ENCODE data around the gene TTC3.

DNA sequence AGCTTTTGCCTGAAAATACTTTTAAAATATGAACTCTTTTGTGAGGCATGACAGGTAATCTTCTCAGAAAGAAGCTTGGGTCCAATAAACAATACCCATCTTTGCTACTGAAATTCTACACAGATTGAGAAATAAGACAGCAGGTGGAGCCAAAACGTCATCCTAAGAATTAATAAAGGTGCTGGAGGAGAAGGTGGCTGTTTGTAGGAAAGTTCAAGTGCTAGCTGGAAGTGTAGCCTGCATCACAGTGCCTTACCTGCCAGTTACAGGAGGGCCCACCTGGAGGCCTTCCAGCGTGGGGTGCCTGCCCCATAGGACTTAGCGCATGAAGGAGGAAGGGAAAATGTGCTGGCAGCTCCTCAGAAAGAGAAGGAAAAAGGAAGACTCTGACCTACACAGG, 93.7 kb downstream of the TTC3 start:
- TF ChIP-seq, protein P1, sequence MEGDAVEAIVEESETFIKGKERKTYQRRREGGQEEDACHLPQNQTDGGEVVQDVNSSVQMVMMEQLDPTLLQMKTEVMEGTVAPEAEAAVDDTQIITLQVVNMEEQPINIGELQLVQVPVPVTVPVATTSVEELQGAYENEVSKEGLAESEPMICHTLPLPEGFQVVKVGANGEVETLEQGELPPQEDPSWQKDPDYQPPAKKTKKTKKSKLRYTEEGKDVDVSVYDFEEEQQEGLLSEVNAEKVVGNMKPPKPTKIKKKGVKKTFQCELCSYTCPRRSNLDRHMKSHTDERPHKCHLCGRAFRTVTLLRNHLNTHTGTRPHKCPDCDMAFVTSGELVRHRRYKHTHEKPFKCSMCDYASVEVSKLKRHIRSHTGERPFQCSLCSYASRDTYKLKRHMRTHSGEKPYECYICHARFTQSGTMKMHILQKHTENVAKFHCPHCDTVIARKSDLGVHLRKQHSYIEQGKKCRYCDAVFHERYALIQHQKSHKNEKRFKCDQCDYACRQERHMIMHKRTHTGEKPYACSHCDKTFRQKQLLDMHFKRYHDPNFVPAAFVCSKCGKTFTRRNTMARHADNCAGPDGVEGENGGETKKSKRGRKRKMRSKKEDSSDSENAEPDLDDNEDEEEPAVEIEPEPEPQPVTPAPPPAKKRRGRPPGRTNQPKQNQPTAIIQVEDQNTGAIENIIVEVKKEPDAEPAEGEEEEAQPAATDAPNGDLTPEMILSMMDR (IDR thresholded peaks at IDR 0.05) = no peak
- TF ChIP-seq HMGA2 (CRISPR knock-in tag; IDR thresholded peaks at IDR 0.05) (no peak), NFYB (CRISPR knock-in tag; conservative IDR thresholded peaks at IDR 0.05; ENCODE audit: low read depth) (no peak), ZNF219 (CRISPR knock-in tag; IDR thresholded peaks at IDR 0.05; ENCODE audit: borderline replicate concordance) (no peak), ZNF263 (CRISPR knock-in tag; IDR thresholded peaks at IDR 0.05; ENCODE audit: low read depth) (no peak)
- TF ChIP-seq, protein P2, sequence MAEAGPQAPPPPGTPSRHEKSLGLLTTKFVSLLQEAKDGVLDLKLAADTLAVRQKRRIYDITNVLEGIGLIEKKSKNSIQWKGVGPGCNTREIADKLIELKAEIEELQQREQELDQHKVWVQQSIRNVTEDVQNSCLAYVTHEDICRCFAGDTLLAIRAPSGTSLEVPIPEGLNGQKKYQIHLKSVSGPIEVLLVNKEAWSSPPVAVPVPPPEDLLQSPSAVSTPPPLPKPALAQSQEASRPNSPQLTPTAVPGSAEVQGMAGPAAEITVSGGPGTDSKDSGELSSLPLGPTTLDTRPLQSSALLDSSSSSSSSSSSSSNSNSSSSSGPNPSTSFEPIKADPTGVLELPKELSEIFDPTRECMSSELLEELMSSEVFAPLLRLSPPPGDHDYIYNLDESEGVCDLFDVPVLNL (CRISPR knock-in tag; IDR thresholded peaks at IDR 0.05; ENCODE audit: borderline replicate concordance, low read depth) = no peak
- TF ChIP-seq, protein P3, sequence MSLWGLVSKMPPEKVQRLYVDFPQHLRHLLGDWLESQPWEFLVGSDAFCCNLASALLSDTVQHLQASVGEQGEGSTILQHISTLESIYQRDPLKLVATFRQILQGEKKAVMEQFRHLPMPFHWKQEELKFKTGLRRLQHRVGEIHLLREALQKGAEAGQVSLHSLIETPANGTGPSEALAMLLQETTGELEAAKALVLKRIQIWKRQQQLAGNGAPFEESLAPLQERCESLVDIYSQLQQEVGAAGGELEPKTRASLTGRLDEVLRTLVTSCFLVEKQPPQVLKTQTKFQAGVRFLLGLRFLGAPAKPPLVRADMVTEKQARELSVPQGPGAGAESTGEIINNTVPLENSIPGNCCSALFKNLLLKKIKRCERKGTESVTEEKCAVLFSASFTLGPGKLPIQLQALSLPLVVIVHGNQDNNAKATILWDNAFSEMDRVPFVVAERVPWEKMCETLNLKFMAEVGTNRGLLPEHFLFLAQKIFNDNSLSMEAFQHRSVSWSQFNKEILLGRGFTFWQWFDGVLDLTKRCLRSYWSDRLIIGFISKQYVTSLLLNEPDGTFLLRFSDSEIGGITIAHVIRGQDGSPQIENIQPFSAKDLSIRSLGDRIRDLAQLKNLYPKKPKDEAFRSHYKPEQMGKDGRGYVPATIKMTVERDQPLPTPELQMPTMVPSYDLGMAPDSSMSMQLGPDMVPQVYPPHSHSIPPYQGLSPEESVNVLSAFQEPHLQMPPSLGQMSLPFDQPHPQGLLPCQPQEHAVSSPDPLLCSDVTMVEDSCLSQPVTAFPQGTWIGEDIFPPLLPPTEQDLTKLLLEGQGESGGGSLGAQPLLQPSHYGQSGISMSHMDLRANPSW (CRISPR knock-in tag; conservative IDR thresholded peaks at IDR 0.05; ENCODE audit: low read depth) = no peak
- TF ChIP-seq, protein P4, sequence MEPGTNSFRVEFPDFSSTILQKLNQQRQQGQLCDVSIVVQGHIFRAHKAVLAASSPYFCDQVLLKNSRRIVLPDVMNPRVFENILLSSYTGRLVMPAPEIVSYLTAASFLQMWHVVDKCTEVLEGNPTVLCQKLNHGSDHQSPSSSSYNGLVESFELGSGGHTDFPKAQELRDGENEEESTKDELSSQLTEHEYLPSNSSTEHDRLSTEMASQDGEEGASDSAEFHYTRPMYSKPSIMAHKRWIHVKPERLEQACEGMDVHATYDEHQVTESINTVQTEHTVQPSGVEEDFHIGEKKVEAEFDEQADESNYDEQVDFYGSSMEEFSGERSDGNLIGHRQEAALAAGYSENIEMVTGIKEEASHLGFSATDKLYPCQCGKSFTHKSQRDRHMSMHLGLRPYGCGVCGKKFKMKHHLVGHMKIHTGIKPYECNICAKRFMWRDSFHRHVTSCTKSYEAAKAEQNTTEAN (CRISPR knock-in tag; IDR thresholded peaks at IDR 0.05) = no peak

Measured in WTC11 (cell line).